ENCODE results near the gene CRIP2.

CRIP2 gene

GRCh38 chr14:105460616-105461015 is 14.0 kb upstream of the CRIP2 start:
- DNase-seq (ENCODE audit: low read depth in 3 of 3, low spot score in 1 of 3) = no peak

- DNase-seq (ENCODE audit: low read depth in 3 of 3, low spot score in 1 of 3) = no peak
Observed at GRCh38 chr14:105461903-105462302, 12.7 kb upstream of the CRIP2 start.

DNA sequence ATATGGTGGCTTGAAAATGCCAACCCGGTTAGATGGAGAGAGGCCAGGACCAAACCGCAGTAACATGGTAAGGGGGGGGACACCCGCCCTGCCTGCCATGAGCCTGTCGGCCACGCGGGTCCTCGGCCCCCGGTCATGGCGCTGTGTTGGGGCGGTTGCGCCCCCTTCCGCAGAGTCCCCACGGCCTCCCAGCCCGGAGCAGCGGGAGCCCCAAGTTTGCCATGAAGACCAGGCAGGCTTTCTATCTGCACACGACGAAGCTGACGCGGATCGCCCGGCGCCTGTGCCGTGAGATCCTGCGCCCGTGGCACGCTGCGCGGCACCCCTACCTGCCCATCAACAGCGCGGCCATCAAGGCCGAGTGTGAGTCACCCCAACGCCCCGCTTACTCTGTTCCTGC is 10.1 kb upstream of the CRIP2 start:
- no peak for DNase-seq (ENCODE audit: low read depth in 3 of 3, low spot score in 1 of 3)

DNA sequence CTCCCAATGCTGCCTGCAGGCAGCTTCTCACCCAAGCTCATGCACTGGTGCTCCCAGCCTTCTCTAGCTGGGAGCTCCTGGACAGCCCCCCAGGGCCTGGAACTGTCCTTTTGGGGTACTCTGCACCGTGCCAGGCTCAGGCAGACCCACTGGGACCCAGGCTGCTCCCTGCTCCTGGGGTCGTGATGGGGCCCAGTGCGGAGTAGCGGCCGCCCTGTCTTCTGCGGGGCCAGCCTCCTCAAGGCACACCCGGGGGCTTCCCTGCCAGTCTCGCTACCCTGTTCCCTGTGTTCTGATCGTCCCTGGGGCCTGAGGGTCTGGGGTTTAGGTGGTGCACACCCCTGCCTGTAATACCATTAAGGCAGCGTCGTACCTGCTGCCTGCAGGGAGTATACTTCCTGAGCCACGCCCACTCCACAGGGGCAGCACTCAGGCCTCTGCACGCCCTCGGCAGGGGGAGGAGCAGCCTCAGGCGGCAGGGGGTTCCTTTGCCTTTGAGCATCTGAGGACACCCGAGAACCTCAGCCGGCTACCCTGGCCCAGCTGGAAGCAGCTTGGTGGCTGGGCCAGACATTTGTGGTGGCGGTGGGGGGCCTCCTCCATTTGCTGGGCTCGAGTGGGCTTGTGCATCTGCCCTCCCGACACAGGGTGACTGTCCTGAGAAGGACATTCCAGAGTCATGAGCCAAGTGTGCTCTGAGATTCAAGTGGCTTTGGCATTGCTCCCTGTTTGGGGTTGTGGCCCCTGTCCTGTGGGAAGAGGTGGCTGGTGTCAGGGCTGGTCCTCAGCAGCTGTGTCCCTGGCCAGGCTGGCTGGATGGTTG is 9.2 kb upstream of the CRIP2 start:
- DNase-seq (ENCODE audit: low read depth in 3 of 3, low spot score in 1 of 3) = no peak

DNA sequence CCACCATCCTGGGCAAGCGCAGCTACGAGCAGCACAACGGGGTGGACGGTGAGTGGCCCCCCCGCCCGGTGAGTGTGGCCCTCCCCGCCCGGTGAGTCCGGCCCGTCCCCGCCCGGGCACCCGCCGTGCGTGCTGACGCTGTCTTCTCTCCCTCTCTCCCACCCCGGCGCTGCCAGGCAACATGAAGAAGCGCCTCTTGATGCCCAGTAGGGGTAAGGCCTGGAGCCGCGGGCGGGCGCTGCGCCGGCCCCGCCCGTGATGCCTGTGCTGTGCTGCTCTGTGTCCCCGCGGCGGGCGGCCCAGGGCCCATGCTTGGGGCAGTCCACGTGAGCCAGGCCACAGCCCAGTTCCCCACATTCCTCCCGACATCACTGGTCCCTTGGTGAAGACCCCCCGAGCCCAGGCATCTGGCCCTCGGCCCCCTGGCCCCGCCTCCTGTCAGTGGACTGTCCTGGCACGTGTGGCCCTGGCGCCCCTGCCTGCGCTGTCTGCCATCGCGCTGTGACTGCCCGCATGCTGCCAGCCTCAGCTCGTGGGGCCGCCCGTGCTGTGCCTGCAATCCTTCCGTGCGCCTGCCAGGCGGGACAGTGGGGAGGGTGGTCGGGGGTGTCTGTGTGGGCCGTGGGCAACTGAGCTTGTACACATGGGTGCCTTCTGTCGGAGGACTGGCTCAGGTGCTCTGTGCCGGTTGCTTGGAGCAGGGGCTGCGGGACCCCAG is 7.9 kb upstream of the CRIP2 start:
- DNase-seq (ENCODE audit: low read depth in 3 of 3, low spot score in 1 of 3) = no peak

DNA sequence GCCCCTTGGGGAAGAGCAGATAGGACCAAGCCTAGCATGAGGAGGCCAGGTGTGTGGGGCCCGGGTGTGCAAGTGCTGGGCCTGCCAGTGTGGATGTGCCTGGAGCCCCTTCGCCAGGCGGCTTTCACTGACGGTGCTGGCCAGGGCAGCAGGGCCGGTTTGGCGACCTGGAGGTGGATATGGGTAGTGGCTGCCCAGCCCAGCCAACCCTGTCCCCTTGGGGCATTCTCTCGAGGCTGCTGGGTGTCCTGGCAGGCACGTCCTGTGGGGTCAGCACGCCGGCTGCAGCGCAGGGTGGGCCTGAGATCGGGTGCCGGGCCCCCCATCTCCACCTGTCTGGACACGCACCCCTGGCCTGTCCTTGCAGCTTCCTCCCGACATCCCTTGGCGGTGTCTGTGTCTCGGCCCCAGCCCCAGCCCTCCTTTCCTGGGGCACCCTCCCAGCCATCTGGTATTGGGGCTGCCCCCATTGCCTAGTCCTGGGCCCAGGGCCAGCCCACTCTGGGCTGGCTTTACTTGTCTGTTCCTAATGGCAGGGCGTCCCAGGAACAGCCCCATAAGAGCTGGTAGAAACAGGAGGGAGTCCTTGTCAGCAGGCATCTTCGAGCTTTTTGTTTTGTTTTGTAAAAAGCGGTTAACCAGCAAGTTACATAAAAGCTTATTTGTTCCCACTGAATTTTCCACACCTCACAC is 7.2 kb upstream of the CRIP2 start:
- no peak for DNase-seq (ENCODE audit: low read depth in 3 of 3, low spot score in 1 of 3)

GRCh38 chr14:105467942-105468471 is 6.6 kb upstream of the CRIP2 start:
- no peak for DNase-seq (ENCODE audit: low read depth in 3 of 3, low spot score in 1 of 3)

GRCh38 chr14:105468621-105469241 is 5.9 kb upstream of the CRIP2 start:
- DNase-seq (ENCODE audit: low read depth in 3 of 3, low spot score in 1 of 3) = no peak

- DNase-seq (ENCODE audit: low read depth in 3 of 3, low spot score in 1 of 3) = no peak
Observed at GRCh38 chr14:105469456-105470349, 4.9 kb upstream of the CRIP2 start.

DNA sequence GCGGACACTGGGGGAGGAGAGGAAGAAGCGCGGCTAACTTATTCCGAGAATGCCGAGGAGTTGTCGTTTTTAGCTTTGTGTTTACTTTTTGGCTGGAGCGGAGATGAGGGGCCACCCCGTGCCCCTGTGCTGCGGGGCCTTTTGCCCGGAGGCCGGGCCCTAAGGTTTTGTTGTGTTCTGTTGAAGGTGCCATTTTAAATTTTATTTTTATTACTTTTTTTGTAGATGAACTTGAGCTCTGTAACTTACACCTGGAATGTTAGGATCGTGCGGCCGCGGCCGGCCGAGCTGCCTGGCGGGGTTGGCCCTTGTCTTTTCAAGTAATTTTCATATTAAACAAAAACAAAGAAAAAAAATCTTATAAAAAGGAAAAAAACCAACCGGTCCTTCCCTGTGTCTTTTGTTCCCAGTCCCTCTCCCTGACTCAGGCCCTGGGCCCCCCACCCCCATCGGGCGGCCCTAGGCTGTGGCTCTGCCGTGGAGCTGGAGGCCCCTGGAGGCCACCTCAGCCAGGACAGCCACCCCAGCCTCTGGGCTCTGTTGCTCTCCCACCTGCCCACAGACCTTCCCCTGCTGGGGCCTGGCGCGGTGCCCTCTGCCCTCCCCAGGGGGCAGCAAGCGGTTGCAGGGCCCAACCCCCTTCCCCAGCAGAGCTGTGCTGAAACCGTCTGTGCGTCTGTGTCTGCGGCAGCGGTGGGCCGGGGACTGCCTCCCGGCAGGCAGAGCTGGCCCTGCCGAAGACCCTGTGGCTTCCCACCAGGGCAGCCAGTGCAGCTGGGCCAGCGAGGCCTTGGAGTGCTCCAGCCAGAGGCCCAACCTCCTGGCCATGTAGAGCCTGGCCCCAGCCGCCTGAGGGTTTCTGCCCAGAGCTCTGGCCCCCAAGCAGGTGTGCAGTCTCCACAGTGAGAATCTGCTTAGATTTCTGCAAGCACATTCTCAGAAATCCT is 4.0 kb upstream of the CRIP2 start:
- DNase-seq (ENCODE audit: low read depth in 3 of 3, low spot score in 1 of 3) = no peak

DNA sequence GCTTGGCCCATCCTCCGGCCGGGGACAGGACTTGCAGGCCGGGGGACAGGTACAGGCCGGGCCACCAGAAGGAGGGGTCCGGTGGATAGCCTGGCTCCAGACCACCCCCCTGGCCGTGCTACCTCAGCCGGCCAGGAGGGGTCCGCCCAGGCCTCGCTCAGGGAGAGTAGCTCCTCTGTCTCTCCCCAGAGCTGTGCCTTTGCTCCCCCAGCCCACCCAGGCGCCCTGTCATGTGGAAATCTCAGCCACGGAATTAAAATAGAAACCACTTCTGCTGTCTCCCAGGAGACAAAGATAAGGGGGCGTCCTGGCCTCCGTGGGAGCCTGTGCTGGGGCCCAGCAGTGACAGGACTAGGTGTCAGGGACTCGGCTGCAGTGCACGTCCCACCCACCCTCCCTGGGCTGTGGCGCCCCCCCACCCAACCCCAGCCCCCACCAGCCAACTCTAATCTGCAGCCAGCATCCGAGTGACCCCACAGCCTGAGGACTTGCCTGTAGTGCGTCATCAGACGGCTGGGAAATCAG is 3.3 kb upstream of the CRIP2 start:
- DNase-seq (ENCODE audit: low read depth in 3 of 3, low spot score in 1 of 3) = no peak

- DNase-seq (ENCODE audit: low read depth in 3 of 3, low spot score in 1 of 3) = no peak
Observed at GRCh38 chr14:105471823-105472485, 2.7 kb upstream of the CRIP2 start.

GRCh38 chr14:105472486-105472991 is 2.1 kb upstream of the CRIP2 start:
- DNase-seq (ENCODE audit: low read depth in 3 of 3, low spot score in 1 of 3) = no peak

GRCh38 chr14:105473033-105473676 is 1.5 kb upstream of the CRIP2 start:
- no peak for DNase-seq (ENCODE audit: low read depth in 3 of 3, low spot score in 1 of 3)

GRCh38 chr14:105473677-105474482 is 741 bp upstream of the CRIP2 start:
- peak in 2 of 3 donors; percentile 45 to 53 for DNase-seq (ENCODE audit: low read depth in 3 of 3, low spot score in 1 of 3)

DNA sequence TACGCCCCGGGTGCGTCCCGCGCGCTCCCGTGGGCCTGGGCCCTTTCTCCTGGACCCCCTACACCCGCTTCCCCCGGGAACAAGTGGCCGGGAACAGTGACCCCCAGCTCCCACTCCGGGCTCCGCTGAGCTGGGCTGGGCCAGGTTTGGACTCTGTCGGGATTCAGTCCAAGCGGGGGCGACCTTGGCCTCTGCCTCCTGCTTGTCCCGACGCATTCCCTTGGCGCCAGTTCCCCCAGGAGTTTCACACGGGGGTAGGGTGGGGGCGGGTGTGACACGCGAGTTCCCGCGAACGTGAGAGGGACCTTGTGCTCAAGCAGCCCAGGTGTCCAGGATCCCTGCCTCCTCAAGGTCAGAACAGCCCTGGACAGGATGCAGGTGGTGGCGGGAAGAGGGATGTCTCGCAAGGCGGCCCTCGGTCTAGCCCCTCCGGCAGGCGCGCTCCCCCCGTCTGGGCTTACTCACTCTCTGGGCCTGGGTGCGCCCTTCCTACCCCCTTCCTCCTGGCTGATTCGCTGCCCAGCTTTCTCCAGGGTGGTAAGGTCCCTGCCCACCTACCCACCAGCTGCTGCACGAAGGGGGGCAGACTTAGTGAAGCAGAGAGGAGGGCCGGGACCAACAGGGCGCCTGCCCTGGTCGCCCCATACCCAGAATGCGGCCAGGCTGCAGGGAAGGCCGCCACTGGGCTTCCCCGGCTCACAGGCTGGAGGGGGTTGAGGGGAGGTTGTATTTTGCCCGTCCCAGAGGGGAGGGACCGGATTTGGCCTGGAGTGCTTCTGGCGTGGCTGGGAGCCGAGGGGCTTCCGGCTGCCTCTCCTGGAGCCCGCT is 862 bp downstream of the CRIP2 start:
- no peak for DNase-seq (ENCODE audit: low read depth in 3 of 3, low spot score in 1 of 3)

Measured in stimulated activated CD4-positive, alpha-beta T cell treated with anti-CD3 and anti-CD28 coated beads, TNF-alpha, amount 100 ng/mL, for 1 hour (primary cell).